ENCODE results near the gene MAPK12. TPM values are rescaled to one million over a fixed set of nuclear protein-coding genes. Genes with fewer than 3 reads are reported as not detected.

MAPK12 gene
- total and polyA plus RNA-seq, 2 donors (not counting 1 experiment from before 2014, with no cell fraction given), result 6.5 to 7.8 TPM

DNA sequence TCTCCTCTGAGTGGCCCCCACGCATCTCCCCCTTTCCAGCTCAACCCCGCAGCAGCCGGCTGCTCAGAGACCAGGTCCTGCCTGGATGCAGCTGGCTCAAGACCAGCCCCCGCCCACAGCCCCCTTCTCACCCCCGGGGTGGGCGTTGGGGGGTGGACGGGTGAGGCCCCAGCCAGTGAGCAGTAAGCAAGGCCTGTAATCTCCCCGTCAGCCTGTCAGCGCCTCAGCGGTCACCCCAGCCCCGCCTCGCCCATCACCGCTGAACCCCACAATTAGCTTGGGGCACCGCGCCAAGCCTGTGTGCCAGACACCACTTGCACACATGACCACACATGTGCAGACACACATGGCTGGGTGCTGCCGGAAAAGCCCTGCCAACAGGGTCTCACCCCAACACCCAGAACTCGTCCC, 40.1 kb upstream of the MAPK12 start:
- no peak overlapping the region for H2AFZ ChIP-seq (ENCODE audit: insufficient read depth, low read depth, low read length, poor library complexity, severe bottlenecking)
- peaks cover 70 to 76% of the 10 kb centered on the region in 2 donors for H3K4me1 ChIP-seq (ENCODE audit: control insufficient read depth in 2 of 2, insufficient read depth in 2 of 2, low read length in 2 of 2)
- peak overlapping the region; percentile 80 for H3K27ac Mint-ChIP-seq
- H3K4me2 ChIP-seq (replicated peaks; ENCODE audit: low read depth, low read length, poor library complexity, severe bottlenecking), result peak overlapping the region; percentile 95
- ATAC-seq (ENCODE audit: low read depth), result peak; percentile 14
- H3K36me3 ChIP-seq (replicated peaks in 1 of 2; ENCODE audit: control extremely low read depth in 1 of 2, control insufficient read depth in 1 of 2, extremely low read depth in 1 of 2, insufficient read depth in 2 of 2, low read length in 1 of 2), result no peaks in the 10 kb centered on the region
- H3K79me2 ChIP-seq (ENCODE audit: control insufficient read depth, insufficient read depth, low read length), result no peaks in the 10 kb centered on the region
- WGBS (ENCODE audit: insufficient coverage), result 19% methylated on average over 16 of the region's 17 CpGs
- peaks cover 0 to 25% (median 9%) of the 10 kb centered on the region in 4 experiments for H3K27me3 ChIP-seq (replicated peaks in 1 of 4; ENCODE audit: control extremely low read depth in 1 of 4, control insufficient read depth in 3 of 4, insufficient read depth in 4 of 4, low read length in 3 of 4)
- no peaks in the 10 kb centered on the region for H4K20me1 ChIP-seq (ENCODE audit: control insufficient read depth, insufficient read depth, low read length, poor library complexity, severe bottlenecking)
- H3K9me3 ChIP-seq (ENCODE audit: control extremely low read depth in 1 of 3, control insufficient read depth in 2 of 3, insufficient read depth in 1 of 3, low read length in 2 of 3), result peaks cover 0 to 7% (median 0%) of the 10 kb centered on the region in 3 donors
- ChIA-PET CTCF (interaction anchor here (0.6 to 2.3 kb wide), 5 partner anchors 8 to 66 kb away, joined by 3 to 6 read pairs (median 4); no protein-coding TSS in a partner anchor), POLR2A (interaction anchor here (0.8 to 7.5 kb wide), 3 partner anchors 15 to 30 kb away, joined by 3 to 61 read pairs (median 11); no protein-coding TSS in a partner anchor)
- DNase-seq, result peak; percentile 74
- H3K9me3 Mint-ChIP-seq (ENCODE audit: insufficient read depth), result no peaks in the 10 kb centered on the region
- H3K4me3 ChIP-seq (ENCODE audit: control extremely low read depth in 1 of 5, extremely low read depth in 1 of 5, insufficient read depth in 1 of 5, low read depth in 2 of 5, low read length in 4 of 5), result no peak overlapping the region
- intact Hi-C loops (cut with micrococcal nuclease), result loop anchor here (2.0 kb wide), 2 partner anchors 13 to 31 kb away; partner anchors contain the start of gene MAPK11
- H3K4me3 Mint-ChIP-seq, result peak overlapping the region; percentile 81
- H3K9ac ChIP-seq (ENCODE audit: low read length), result peak overlapping the region; percentile 16
- H3K4me1 Mint-ChIP-seq, result peaks cover 63% of the 10 kb centered on the region
- TF ChIP-seq CTCF (IDR thresholded peaks at IDR 0.05), result no peak
- TF ChIP-seq EZH2 (IDR thresholded peaks at IDR 0.05; ENCODE audit: borderline replicate concordance, insufficient read depth, low read depth, low read length, poor library complexity, severe bottlenecking), result no peak
- no peak overlapping the region for H3K27ac ChIP-seq (ENCODE audit: low read length in 2 of 2)
- peaks cover 13% of the 10 kb centered on the region for H3K27me3 Mint-ChIP-seq

DNA sequence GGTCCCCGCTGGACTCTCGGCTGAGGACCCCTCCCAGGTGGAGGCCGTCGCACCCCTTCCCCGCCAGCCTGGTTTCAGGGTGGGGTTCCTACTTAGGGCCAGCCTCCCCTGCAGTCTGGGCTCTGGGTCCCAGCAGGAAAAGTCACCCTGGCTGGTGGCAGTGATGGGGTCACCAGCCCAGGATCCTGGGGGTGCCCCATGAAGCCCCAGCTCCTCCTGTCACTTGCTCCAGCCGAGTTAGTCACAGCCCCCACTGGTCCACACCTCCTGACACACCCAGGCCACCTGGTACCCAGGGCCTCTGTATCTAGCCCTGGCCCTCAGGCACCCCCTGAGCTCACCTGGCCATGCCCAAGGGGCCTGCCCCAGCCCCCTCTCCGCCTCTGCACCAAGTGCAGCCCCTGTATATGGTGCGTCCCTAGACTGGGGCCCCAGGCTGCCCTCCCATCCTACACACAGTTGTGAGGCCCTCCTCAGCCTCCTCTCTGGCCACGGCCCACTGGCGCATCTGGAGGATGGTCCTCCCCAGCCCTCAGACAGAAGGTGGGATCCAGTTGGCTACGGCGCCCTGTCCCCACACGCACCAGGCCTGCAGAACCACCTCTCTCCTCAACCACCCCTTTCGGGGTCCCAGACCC, 39.3 kb upstream of the MAPK12 start:
- TF ChIP-seq EZH2 (IDR thresholded peaks at IDR 0.05; ENCODE audit: borderline replicate concordance, insufficient read depth, low read depth, low read length, poor library complexity, severe bottlenecking), result no peak
- TF ChIP-seq CTCF (IDR thresholded peaks at IDR 0.05), result no peak
- peaks cover 62 to 69% of the 10 kb centered on the region in 2 donors for H3K4me1 ChIP-seq (ENCODE audit: control insufficient read depth in 2 of 2, insufficient read depth in 2 of 2, low read length in 2 of 2)
- ChIA-PET POLR2A (interaction anchor here (1.1 to 7.5 kb wide), 3 partner anchors 11 to 26 kb away, joined by 3 to 61 read pairs (median 3); partner anchors contain the start of gene DENND6B), CTCF (interaction anchor here (1.0 to 2.3 kb wide), 5 partner anchors 9 to 41 kb away, joined by 3 to 8 read pairs (median 4); no protein-coding TSS in a partner anchor)
- H3K27me3 ChIP-seq (replicated peaks in 1 of 4; ENCODE audit: control extremely low read depth in 1 of 4, control insufficient read depth in 3 of 4, insufficient read depth in 4 of 4, low read length in 3 of 4), result peaks cover 0 to 17% (median 8%) of the 10 kb centered on the region in 4 experiments
- Mint-ChIP-seq H3K4me1 (peaks cover 59% of the 10 kb centered on the region), H3K27me3 (peaks cover 7% of the 10 kb centered on the region), H3K27ac (peak overlapping the region; percentile 20), H3K4me3 (peak overlapping the region; percentile 45), H3K9me3 (ENCODE audit: insufficient read depth) (no peaks in the 10 kb centered on the region)
- no peak overlapping the region for H3K4me3 ChIP-seq (ENCODE audit: control extremely low read depth in 1 of 5, extremely low read depth in 1 of 5, insufficient read depth in 1 of 5, low read depth in 2 of 5, low read length in 4 of 5)
- no peaks in the 10 kb centered on the region for H4K20me1 ChIP-seq (ENCODE audit: control insufficient read depth, insufficient read depth, low read length, poor library complexity, severe bottlenecking)
- H3K36me3 ChIP-seq (replicated peaks in 1 of 2; ENCODE audit: control extremely low read depth in 1 of 2, control insufficient read depth in 1 of 2, extremely low read depth in 1 of 2, insufficient read depth in 2 of 2, low read length in 1 of 2), result no peaks in the 10 kb centered on the region
- WGBS (ENCODE audit: insufficient coverage), result 96% methylated on average over 13 of the region's 14 CpGs
- peaks cover 0 to 7% (median 0%) of the 10 kb centered on the region in 3 donors for H3K9me3 ChIP-seq (ENCODE audit: control extremely low read depth in 1 of 3, control insufficient read depth in 2 of 3, insufficient read depth in 1 of 3, low read length in 2 of 3)
- ATAC-seq (ENCODE audit: low read depth), result no peak
- no peak overlapping the region for H3K27ac ChIP-seq (ENCODE audit: low read length in 2 of 2)
- intact Hi-C loops (cut with micrococcal nuclease), result loop anchor here (2.0 kb wide), 2 partner anchors 14 to 30 kb away; partner anchors contain the start of gene MAPK11
- H3K79me2 ChIP-seq (ENCODE audit: control insufficient read depth, insufficient read depth, low read length), result no peaks in the 10 kb centered on the region
- no peak overlapping the region for H3K9ac ChIP-seq (ENCODE audit: low read length)
- H2AFZ ChIP-seq (ENCODE audit: insufficient read depth, low read depth, low read length, poor library complexity, severe bottlenecking), result no peak overlapping the region
- no peak for DNase-seq
- peak overlapping the region; percentile 95 for H3K4me2 ChIP-seq (replicated peaks; ENCODE audit: low read depth, low read length, poor library complexity, severe bottlenecking)

Measured in B cell (primary cell).